ENCODE results near the gene GAB2.

GRCh38 chr11:78373689-78374088 is 43.9 kb downstream of the GAB2 start:
- TF ChIP-seq POLR2A (IDR thresholded peaks at IDR 0.05; ENCODE audit: low read depth) = no peak
- no peak for TF ChIP-seq CTCF (IDR thresholded peaks at IDR 0.05)
- no peak for TF ChIP-seq EP300 (IDR thresholded peaks at IDR 0.05)
